Caco-2 (cell line): ENCODE data around the gene NCOA4. TPM values are rescaled to one million over a fixed set of nuclear protein-coding genes. Genes with fewer than 3 reads are reported as not detected.
A peak's percentile ranks its signal among the peaks of the same experiment; 100 is the strongest.
"Not testable (repeated sequence)": the region's sequence is repeated elsewhere in the genome, so short reads cannot be mapped to it uniquely, and the experiment has no call there.

Experiments
- BruUV-seq: library from RNA; stranded (reverse); fragments of 400-500 nt; replicated peaks from 2 replicates; lab custom pipeline; 2021; lab: Mats Ljungman, UMichigan
- CTCF ChIA-PET: fragments of 300-600 bp; sonication (Branson Sonifier 250); formaldehyde crosslinking; loops from one replicate; lab custom pipeline; 2022; ENCODE audit warnings: antibody characterized with exemption; lab: Charles Lee
- POLR2A ChIA-PET: fragments of 300-600 bp; sonication (Branson Sonifier 250); formaldehyde crosslinking; loops from one replicate; lab custom pipeline; 2022; ENCODE audit warnings: antibody characterized with exemption; lab: Charles Lee
- DNase-seq, 2 experiments: peaks; one replicate each; pipeline versions ENCODE4 v3.0.0 to v3.0.0-alpha.2; 2020 to 2022
- H3K27me3 ChIP-seq: replicated peaks from 2 replicates; pipeline ENCODE4 v1.6.0; 2011; ENCODE audit warnings: low read length; ENCODE audit not compliant: control insufficient read depth, insufficient read depth
- H3K36me3 ChIP-seq: 2 replicates; pipeline ENCODE4 v1.5.1; 2011; ENCODE audit warnings: low read length; ENCODE audit not compliant: control insufficient read depth, insufficient read depth
- H3K4me1 ChIP-seq: fragments of 250-450 bp; sonication (Bioruptor Pico); 2 replicates; pipeline ENCODE4 v1.5.1; 2020; ENCODE audit warnings: mild to moderate bottlenecking
- H3K4me3 ChIP-seq: 2 replicates; pipeline ENCODE4 v1.5.1; 2011; ENCODE audit warnings: low read depth, mild to moderate bottlenecking, control low read depth, low read length
- H3K9me3 ChIP-seq: fragments of 250-450 bp; sonication (Bioruptor Pico); 2 replicates; pipeline ENCODE4 v1.5.1; 2020; ENCODE audit warnings: mild to moderate bottlenecking, moderate library complexity
- H3K27ac Mint-ChIP-seq: one replicate; pipeline ENCODE4 v1.8.0; 2022; ENCODE audit warnings: mixed read lengths; ENCODE audit not compliant: unreplicated experiment
- H3K27me3 Mint-ChIP-seq: one replicate; pipeline ENCODE4 v1.8.0; 2022; ENCODE audit warnings: mixed read lengths; ENCODE audit not compliant: insufficient read depth, unreplicated experiment
- H3K36me3 Mint-ChIP-seq: one replicate; pipeline ENCODE4 v1.8.0; 2022; ENCODE audit warnings: mild to moderate bottlenecking, mixed read lengths; ENCODE audit not compliant: insufficient read depth, unreplicated experiment
- H3K4me1 Mint-ChIP-seq: one replicate; pipeline ENCODE4 v1.8.0; 2022; ENCODE audit warnings: low read depth, mixed read lengths; ENCODE audit not compliant: unreplicated experiment
- H3K4me3 Mint-ChIP-seq: one replicate; pipeline ENCODE4 v1.8.0; 2022; ENCODE audit warnings: mild to moderate bottlenecking, moderate library complexity, mixed read lengths; ENCODE audit not compliant: unreplicated experiment
- H3K9me3 Mint-ChIP-seq: one replicate; pipeline ENCODE4 v1.8.0; 2022; ENCODE audit warnings: mixed read lengths; ENCODE audit not compliant: unreplicated experiment
- intact Hi-C: fragments of 100-400 bp; cut with micrococcal nuclease; formaldehyde crosslinking; loops from one replicate; pipeline ENCODE4 v1.10.0; 2022; ENCODE audit not compliant: unreplicated experiment
- total RNA-seq: library from RNA; stranded (reverse); gene quantifications from 2 replicates; pipeline ENCODE4 v1.2.3, GENCODE V29; 2022
- TF ChIP-seq, protein P1 (sequence below), 2 experiments: fragments of 200-600 bp in 1 of 2; IDR thresholded peaks; 1 replicate in 1 of 2; 2 replicates in 1 of 2; pipeline versions ENCODE4 v1.5.1 to v1.8.0; 2011 to 2022; ENCODE audit warnings: antibody characterized with exemption in 1 of 2, control low read depth in 1 of 2, inconsistent platforms in 1 of 2, low read depth in 1 of 2, low read length in 1 of 2, mild to moderate bottlenecking in 1 of 2, moderate library complexity in 1 of 2; ENCODE audit not compliant: insufficient read depth in 1 of 2, severe bottlenecking in 1 of 2, unreplicated experiment in 1 of 2

NCOA4 gene
- total RNA-seq, 1 experiment from 2014 or later, result 139 TPM

DNA sequence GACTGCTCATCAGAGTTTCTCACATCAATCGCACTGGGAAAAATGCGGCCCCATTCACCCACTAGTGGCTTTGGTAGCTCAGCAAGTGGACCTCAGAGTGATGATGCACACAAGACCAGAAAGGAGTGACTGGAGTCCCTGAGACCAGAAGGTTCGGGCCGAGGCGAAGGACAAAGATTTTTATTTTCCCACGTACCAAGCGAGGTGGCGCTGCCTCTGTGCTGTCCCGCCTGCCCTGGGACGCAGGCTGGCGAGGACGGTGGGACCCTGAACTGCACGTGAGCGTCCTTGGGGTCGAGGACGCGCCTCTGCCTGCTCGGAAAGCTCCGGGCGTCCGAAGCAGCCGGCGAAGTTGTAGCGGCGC lies 58.7 kb downstream of the NCOA4 start:
- not testable (repeated sequence) for H3K27me3 Mint-ChIP-seq, H3K27me3 ChIP-seq, BruUV-seq, H3K36me3 ChIP-seq, H3K4me1 ChIP-seq, H3K9me3 Mint-ChIP-seq, H3K9me3 ChIP-seq
- Mint-ChIP-seq H3K36me3 (peaks cover 35% of the 10 kb centered on the region), H3K4me1 (peaks cover 16% of the 10 kb centered on the region), H3K4me3 (peak overlapping the region; percentile 100), H3K27ac (peak overlapping the region; percentile 99)
- TF ChIP-seq, protein P1, sequence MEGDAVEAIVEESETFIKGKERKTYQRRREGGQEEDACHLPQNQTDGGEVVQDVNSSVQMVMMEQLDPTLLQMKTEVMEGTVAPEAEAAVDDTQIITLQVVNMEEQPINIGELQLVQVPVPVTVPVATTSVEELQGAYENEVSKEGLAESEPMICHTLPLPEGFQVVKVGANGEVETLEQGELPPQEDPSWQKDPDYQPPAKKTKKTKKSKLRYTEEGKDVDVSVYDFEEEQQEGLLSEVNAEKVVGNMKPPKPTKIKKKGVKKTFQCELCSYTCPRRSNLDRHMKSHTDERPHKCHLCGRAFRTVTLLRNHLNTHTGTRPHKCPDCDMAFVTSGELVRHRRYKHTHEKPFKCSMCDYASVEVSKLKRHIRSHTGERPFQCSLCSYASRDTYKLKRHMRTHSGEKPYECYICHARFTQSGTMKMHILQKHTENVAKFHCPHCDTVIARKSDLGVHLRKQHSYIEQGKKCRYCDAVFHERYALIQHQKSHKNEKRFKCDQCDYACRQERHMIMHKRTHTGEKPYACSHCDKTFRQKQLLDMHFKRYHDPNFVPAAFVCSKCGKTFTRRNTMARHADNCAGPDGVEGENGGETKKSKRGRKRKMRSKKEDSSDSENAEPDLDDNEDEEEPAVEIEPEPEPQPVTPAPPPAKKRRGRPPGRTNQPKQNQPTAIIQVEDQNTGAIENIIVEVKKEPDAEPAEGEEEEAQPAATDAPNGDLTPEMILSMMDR (IDR thresholded peaks at IDR 0.05; ENCODE audit: insufficient read depth in 1 of 2, low read depth in 1 of 2, low read length in 1 of 2, severe bottlenecking in 1 of 2, unreplicated experiment in 1 of 2), result peak; percentile 17 to 22
- ChIA-PET CTCF (interaction anchor here (1.0 kb wide), 1 partner anchor 60 kb away, joined by 3 read pairs; no protein-coding TSS in a partner anchor), POLR2A (interaction anchor here (0.7 to 1.5 kb wide), 2 partner anchors 38 to 52 kb away, joined by 3 to 8 read pairs; no protein-coding TSS in a partner anchor)
- DNase-seq, result peak in 1 of 2 experiments; percentile 59
- intact Hi-C loops, result loop anchor here (2.0 kb wide), 1 partner anchor 49 kb away; no protein-coding TSS in a partner anchor
- H3K4me3 ChIP-seq, result peak overlapping the region; percentile 66

DNA sequence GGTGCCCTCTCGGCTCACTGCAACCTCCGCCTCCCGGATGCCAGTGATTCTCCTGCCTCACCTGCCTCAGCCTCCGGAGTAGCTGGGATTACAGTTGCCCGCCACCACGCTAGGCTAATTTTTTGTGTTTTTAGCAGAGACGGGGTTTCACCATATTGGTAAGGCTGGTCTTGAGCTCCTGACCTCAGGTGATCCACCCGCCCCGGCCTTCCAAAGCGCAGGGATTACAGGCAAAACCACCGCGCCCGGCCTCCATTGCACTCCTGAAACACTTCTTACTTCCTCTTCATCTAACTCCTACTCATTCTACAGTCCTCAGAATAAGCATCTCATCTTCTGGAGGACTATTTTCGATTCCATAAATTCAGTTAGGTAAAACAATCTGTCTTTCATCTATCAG lies 59.4 kb downstream of the NCOA4 start:
- BruUV-seq, DNase-seq, intact Hi-C loops, H3K9me3 Mint-ChIP-seq, H3K4me1 ChIP-seq, H3K27ac Mint-ChIP-seq, H3K27me3 ChIP-seq, H3K27me3 Mint-ChIP-seq, POLR2A ChIA-PET, CTCF ChIA-PET, H3K9me3 ChIP-seq, H3K36me3 ChIP-seq: not testable (repeated sequence)
- H3K4me3 Mint-ChIP-seq, result peak overlapping the region; percentile 100
- H3K4me1 Mint-ChIP-seq, result peaks cover 22% of the 10 kb centered on the region
- peak overlapping the region; percentile 66 for H3K4me3 ChIP-seq
- H3K36me3 Mint-ChIP-seq, result peaks cover 35% of the 10 kb centered on the region

DNA sequence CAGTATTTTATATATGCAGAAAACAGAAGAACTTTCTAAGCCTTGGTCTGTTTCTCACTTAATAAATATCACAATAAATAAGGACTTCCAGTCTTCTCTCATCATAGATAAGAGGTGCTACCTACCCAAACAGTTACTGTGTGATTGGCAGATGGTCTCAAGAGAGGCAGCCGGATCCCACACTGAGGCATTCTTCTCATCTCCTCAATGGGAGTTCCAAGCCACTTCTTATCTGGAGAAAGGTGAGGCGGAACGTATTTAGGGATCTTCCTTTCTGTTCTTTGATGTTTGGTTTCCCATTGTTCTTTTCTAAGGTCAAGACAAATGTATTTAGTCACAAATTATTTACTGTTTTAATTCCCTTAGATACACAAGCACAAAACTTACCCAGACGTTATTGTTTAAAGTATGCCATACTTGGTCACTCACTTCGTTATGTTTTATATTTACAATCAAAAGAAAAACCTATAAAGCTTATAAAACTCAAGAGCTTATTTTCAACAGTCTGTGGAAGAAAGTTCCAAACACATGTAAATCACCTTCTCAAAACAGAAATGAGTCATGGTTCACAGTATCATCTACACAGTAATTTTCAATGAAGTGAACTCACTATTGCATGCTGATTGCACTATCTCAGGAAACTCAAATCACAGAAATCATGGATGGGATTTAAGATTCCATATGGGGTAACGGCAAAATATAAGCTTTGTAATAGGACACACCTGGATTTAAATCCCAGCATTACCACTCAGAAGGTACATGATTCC lies 67.6 kb downstream of the NCOA4 start:
- CTCF ChIA-PET, intact Hi-C loops, DNase-seq, H3K36me3 ChIP-seq, BruUV-seq, H3K4me1 ChIP-seq, H3K4me3 Mint-ChIP-seq, H3K27me3 Mint-ChIP-seq, H3K9me3 ChIP-seq, H3K27ac Mint-ChIP-seq, H3K9me3 Mint-ChIP-seq, POLR2A ChIA-PET, H3K27me3 ChIP-seq, H3K4me3 ChIP-seq: not testable (repeated sequence)
- H3K4me1 Mint-ChIP-seq, result peaks cover 10% of the 10 kb centered on the region
- peaks cover 11% of the 10 kb centered on the region for H3K36me3 Mint-ChIP-seq

DNA sequence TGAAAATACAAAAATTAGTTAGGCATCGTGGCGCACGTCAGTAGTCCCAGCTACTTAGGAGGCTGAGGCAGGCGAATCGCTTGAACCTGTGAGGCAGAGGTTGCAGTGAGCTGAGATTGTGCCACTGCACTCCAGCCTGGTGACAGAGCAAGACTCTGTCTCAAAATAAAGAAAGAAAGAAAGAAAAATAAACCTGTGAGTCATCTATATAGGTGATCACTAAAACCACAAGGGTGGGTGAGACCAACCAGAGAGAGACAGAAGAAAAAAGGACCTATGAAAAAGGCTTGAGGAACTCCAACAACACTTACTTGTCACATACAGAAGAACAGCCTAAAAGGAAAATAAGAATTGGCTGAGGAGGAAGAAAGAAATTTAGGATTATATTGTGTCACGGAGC lies 72.5 kb downstream of the NCOA4 start:
- Mint-ChIP-seq H3K4me1 (peaks cover 22% of the 10 kb centered on the region), H3K36me3 (peaks cover 14% of the 10 kb centered on the region), H3K27ac (peak overlapping the region; percentile 20)
- DNase-seq, H3K9me3 ChIP-seq, BruUV-seq, H3K4me3 Mint-ChIP-seq, H3K4me3 ChIP-seq, H3K36me3 ChIP-seq, intact Hi-C loops, H3K27me3 Mint-ChIP-seq, H3K27me3 ChIP-seq, H3K9me3 Mint-ChIP-seq, CTCF ChIA-PET, POLR2A ChIA-PET: not testable (repeated sequence)
- H3K4me1 ChIP-seq, result peaks cover 10% of the 10 kb centered on the region

DNA sequence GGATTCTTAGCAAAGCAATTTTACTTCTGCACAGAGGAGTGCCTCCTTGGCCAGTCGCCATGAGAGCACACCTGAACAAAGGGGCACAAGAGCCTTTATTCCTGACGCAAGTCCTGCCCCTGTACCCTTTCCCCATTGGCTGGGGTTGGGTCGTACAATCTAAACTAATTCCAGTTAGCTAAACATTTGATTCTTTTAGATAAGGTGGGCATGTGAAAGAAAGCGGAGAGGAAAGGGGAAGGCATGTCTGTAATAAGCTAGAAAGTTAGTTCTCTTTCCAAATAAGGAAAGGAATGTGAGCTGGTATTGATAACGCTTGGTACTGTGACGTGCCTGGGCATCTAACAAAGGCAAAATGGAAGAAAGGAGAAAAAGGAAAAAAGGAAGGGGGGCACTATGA lies 73.8 kb downstream of the NCOA4 start:
- H3K9me3 ChIP-seq, H3K36me3 ChIP-seq, H3K4me3 ChIP-seq, H3K27me3 ChIP-seq, POLR2A ChIA-PET, CTCF ChIA-PET, intact Hi-C loops, H3K9me3 Mint-ChIP-seq, BruUV-seq, H3K27me3 Mint-ChIP-seq: not testable (repeated sequence)
- H3K4me1 Mint-ChIP-seq, result peaks cover 22% of the 10 kb centered on the region
- peaks cover 14% of the 10 kb centered on the region for H3K36me3 Mint-ChIP-seq
- peak overlapping the region; percentile 20 for H3K4me3 Mint-ChIP-seq
- DNase-seq, result peak; percentile 20 to 62
- peaks cover 10% of the 10 kb centered on the region for H3K4me1 ChIP-seq
- H3K27ac Mint-ChIP-seq, result peak overlapping the region; percentile 20
